H1 (cell line): Measurements from ENCODE around the gene GSG1L. TPM values are rescaled to one million over a fixed set of nuclear protein-coding genes. Genes with fewer than 3 reads are reported as not detected.

Experiments used
- PHF8 ChIP-seq: fragments of 200-600 bp; sonication (generic); conservative IDR thresholded peaks from 2 replicates; pipeline ENCODE4 v1.7.1; 2012; ENCODE audit warnings: low read depth, mild to moderate bottlenecking, inconsistent platforms, low read length, moderate library complexity
- polyA plus RNA-seq, 7 experiments: library from polyadenylated mRNA; depleted of rRNA in 3 of 7; stranded (reverse) in 5 of 7; unstranded in 2 of 7; fragments of >200 nt in 5 of 7; fragments of 200-250 nt in 2 of 7; gene quantifications; 1 replicate in 5 of 7; 2 replicates in 1 of 7; 4 replicates in 1 of 7; pipeline versions ENCODE4 v1.2.1 to v1.2.3, GENCODE V29; 2011 to 2013; ENCODE audit warnings: missing spikeins in 2 of 7, mixed read lengths in 2 of 7
- total RNA-seq: library from RNA; stranded (reverse); fragmentation: NEBNext Ultra II Directional; extraction: Animal tissue kit (Norgen Biotek cat#: 25700); gene quantifications from 2 replicates; pipeline ENCODE4 v1.2.1, GENCODE V29; 2021

The GSG1L gene
- total and polyA plus RNA-seq, 2 of the 8 experiments (the other 6 are each of a cell fraction or from before 2014, with no cell fraction given), result 0.71 to 1.1 TPM

GRCh38 chr16:27843800-27844199 is 219.7 kb downstream of the GSG1L start (continued):
- TF ChIP-seq PHF8, result no peak
